GM12878 (cell line): Measurements from ENCODE around the gene ZNF232. TPM values are rescaled to one million over a fixed set of nuclear protein-coding genes. Genes with fewer than 3 reads are reported as not detected.
A peak's percentile ranks its signal among the peaks of the same experiment; 100 is the strongest.

Experiments used
- ASH2L ChIP-seq: fragments of 300-600, 200-600 bp; sonication (generic); IDR thresholded peaks from 2 replicates; pipeline ENCODE4 v1.6.1; 2017; ENCODE audit warnings: low read depth, mild to moderate bottlenecking, borderline replicate concordance
- CBFB ChIP-seq: IDR thresholded peaks from 2 replicates; pipeline ENCODE4 v1.6.1; 2016; ENCODE audit warnings: antibody characterized with exemption, low read depth
- GABPA ChIP-seq: IDR thresholded peaks from 2 replicates; pipeline ENCODE4 v1.6.1; 2014; ENCODE audit warnings: antibody characterized with exemption, low read depth, mild to moderate bottlenecking, inconsistent platforms
- JUND ChIP-seq: IDR thresholded peaks from 2 replicates; pipeline ENCODE4 v1.6.1; 2012; ENCODE audit warnings: low read depth, mild to moderate bottlenecking, low read length, improper control_type of control experiment, moderate library complexity
- KDM1A ChIP-seq: fragments of 200-600 bp; sonication (generic); IDR thresholded peaks from 2 replicates; pipeline ENCODE4 v1.6.1; 2016; ENCODE audit warnings: borderline replicate concordance
- MEF2B ChIP-seq: fragments of 450-650 bp; IDR thresholded peaks from 2 replicates; pipeline ENCODE4 v1.6.1; 2018; ENCODE audit warnings: mild to moderate bottlenecking, moderate library complexity; ENCODE audit not compliant: partially characterized antibody, poor library complexity, severe bottlenecking
- MTA2 ChIP-seq: fragments of 450-650 bp; IDR thresholded peaks from 2 replicates; pipeline ENCODE4 v1.6.1; 2016; ENCODE audit warnings: low read depth, mild to moderate bottlenecking, moderate library complexity
- NBN ChIP-seq: fragments of 450-650 bp; IDR thresholded peaks from 2 replicates; pipeline ENCODE4 v1.6.1; 2016
- NFYA ChIP-seq: IDR thresholded peaks from 2 replicates; pipeline ENCODE4 v1.6.1; 2011; ENCODE audit warnings: low read depth, mild to moderate bottlenecking, low read length, improper control_type of control experiment, borderline replicate concordance
- POLR2A ChIP-seq: IDR thresholded peaks from 2 replicates; pipeline ENCODE4 v1.6.1; 2011; ENCODE audit warnings: low read depth, mild to moderate bottlenecking, low read length
- RCOR1 ChIP-seq: conservative IDR thresholded peaks from 2 replicates; pipeline ENCODE4 v1.6.1; 2012; ENCODE audit warnings: low read depth, low read length, improper control_type of control experiment
- SP1 ChIP-seq: IDR thresholded peaks from one replicate; pipeline ENCODE4 v1.6.1; 2011; ENCODE audit warnings: low read depth, low read length
- TAF1 ChIP-seq: IDR thresholded peaks from 2 replicates; pipeline ENCODE4 v1.6.1; 2011; ENCODE audit warnings: mild to moderate bottlenecking, low read depth, low read length, borderline replicate concordance
- TARDBP ChIP-seq: IDR thresholded peaks from 2 replicates; pipeline ENCODE4 v1.6.1; 2016; ENCODE audit warnings: borderline replicate concordance
- TCF12 ChIP-seq: IDR thresholded peaks from 2 replicates; pipeline ENCODE4 v1.6.1; 2011; ENCODE audit warnings: low read depth, mild to moderate bottlenecking, low read length
- YBX1 ChIP-seq: fragments of 450-650 bp; IDR thresholded peaks from 2 replicates; pipeline ENCODE4 v1.6.1; 2016; ENCODE audit warnings: antibody characterized with exemption
- polyA plus RNA-seq, 11 experiments: library from polyadenylated mRNA; depleted of rRNA in 4 of 11; unstranded in 6 of 11; stranded (reverse) in 5 of 11; fragments of >200 nt; fragmentation: Nextera tagmentation in 4 of 11; fragmentation: Illumina TruSeq in 1 of 11; extraction: Ambion mirVana in 4 of 11; extraction: Trizol in 1 of 11; gene quantifications; 1 replicate in 1 of 11; 2 replicates in 10 of 11; pipeline versions ENCODE4 v1.2.1 to v1.2.3, GENCODE V29; 2011 to 2016; ENCODE audit warnings: inconsistent platforms in 2 of 11, missing spikeins in 2 of 11, low read depth in 1 of 11
- total RNA-seq, 4 experiments: library from RNA; depleted of rRNA in 3 of 4; stranded (reverse); fragments of >200 nt in 3 of 4; fragmentation: Illumina TruSeq in 1 of 4; extraction: Trizol in 1 of 4; gene quantifications; 2 replicates each; pipeline versions ENCODE4 v1.2.1 to v1.2.3, GENCODE V29; 2013 to 2021
- TF ChIP-seq, protein P1 (sequence below): IDR thresholded peaks from 2 replicates; pipeline ENCODE4 v1.6.1; 2011; ENCODE audit warnings: low read depth, low read length, improper control_type of control experiment, borderline replicate concordance
- TF ChIP-seq, protein P2 (sequence below): IDR thresholded peaks from 2 replicates; pipeline ENCODE4 v1.6.1; 2011; ENCODE audit warnings: borderline replicate concordance, low read depth, mild to moderate bottlenecking, moderate library complexity, low read length; ENCODE audit not compliant: insufficient read depth, poor library complexity, severe bottlenecking
- TF ChIP-seq, protein P3 (sequence below): IDR thresholded peaks from 2 replicates; pipeline ENCODE4 v1.6.1; 2012; ENCODE audit warnings: low read depth, low read length, improper control_type of control experiment
- TF ChIP-seq, protein P4 (sequence below): fragments of 450-650 bp; formaldehyde crosslinking; IDR thresholded peaks from 2 replicates; pipeline ENCODE4 v1.4.0; 2022; ENCODE audit warnings: mild to moderate bottlenecking, moderate library complexity
- TF ChIP-seq, protein P5 (sequence below): fragments of 450-650 bp; IDR thresholded peaks from 2 replicates; pipeline ENCODE4 v1.6.1; 2016; ENCODE audit warnings: mild to moderate bottlenecking

The ZNF232 gene
- total and polyA plus RNA-seq, 10 of the 15 experiments (the other 5 are each of a cell fraction or from before 2014, with no cell fraction given) = 10.1 to 15.7 (median 12.9) TPM

DNA sequence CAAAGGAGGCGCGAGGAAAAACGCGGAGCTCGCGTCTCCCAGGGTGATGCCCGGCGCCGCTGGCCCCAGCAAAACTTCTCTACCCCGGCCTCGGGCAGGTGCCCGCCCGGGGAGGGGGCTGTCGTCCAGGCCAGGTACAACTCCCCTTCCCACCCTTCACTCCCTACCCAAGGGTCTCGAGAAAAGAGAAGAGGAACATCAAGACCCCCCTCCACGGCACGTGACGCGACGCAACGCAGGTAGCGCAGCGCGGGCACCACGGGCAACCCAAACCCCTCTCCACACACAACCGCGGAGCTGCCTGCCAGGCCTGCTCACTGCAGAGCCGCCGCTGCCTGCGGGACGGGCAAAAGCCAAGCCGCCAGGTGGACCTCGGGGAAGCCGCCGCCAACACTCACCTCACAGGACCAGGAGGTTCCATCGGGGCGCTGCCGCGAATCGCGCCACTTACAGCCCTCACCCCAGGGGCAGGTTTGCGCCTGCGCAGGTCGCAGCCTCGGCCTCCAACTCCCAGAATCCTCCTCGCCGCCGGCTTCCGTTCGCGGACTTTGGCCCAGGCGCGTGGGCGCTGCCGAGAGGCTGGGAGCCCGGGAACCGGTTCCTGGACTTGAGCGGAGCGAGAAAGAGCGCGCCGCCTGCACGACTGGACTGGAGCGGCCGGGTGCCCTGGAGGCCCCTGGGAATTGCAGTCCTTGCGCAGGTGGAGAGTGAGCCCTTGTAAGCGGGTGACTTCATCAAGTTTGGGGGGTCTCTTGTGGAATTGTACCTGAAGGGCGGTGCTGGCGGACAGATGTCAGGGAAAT lies at the start of gene ZNF232 (continued):
- TF ChIP-seq, protein P1, sequence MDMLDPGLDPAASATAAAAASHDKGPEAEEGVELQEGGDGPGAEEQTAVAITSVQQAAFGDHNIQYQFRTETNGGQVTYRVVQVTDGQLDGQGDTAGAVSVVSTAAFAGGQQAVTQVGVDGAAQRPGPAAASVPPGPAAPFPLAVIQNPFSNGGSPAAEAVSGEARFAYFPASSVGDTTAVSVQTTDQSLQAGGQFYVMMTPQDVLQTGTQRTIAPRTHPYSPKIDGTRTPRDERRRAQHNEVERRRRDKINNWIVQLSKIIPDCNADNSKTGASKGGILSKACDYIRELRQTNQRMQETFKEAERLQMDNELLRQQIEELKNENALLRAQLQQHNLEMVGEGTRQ = peak; percentile 27
- TF ChIP-seq GABPA (peak; percentile 72), TAF1 (peak; percentile 49; the same call in 1 of the 2 replicates), ASH2L (0 out of 2 replicates have a peak, but pooled peaks have one; percentile 22), TCF12 (no peak; the same call in 1 of the 2 replicates), NFYA (no peak), RCOR1 (no peak), KDM1A (no peak), SP1 (no peak), JUND (no peak), POLR2A (peak; percentile 88), MTA2 (no peak; the same call in 1 of the 2 replicates), TARDBP (0 out of 2 replicates have a peak, but pooled peaks have one; percentile 31), MEF2B (peak; percentile 60), CBFB (0 out of 2 replicates have a peak, but pooled peaks have one; percentile 26), NBN (no peak), YBX1 (no peak)
- TF ChIP-seq, protein P2, sequence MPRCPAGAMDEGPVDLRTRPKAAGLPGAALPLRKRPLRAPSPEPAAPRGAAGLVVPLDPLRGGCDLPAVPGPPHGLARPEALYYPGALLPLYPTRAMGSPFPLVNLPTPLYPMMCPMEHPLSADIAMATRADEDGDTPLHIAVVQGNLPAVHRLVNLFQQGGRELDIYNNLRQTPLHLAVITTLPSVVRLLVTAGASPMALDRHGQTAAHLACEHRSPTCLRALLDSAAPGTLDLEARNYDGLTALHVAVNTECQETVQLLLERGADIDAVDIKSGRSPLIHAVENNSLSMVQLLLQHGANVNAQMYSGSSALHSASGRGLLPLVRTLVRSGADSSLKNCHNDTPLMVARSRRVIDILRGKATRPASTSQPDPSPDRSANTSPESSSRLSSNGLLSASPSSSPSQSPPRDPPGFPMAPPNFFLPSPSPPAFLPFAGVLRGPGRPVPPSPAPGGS = no peak
- TF ChIP-seq, protein P3, sequence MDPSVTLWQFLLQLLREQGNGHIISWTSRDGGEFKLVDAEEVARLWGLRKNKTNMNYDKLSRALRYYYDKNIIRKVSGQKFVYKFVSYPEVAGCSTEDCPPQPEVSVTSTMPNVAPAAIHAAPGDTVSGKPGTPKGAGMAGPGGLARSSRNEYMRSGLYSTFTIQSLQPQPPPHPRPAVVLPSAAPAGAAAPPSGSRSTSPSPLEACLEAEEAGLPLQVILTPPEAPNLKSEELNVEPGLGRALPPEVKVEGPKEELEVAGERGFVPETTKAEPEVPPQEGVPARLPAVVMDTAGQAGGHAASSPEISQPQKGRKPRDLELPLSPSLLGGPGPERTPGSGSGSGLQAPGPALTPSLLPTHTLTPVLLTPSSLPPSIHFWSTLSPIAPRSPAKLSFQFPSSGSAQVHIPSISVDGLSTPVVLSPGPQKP = peak; percentile 73
- TF ChIP-seq, protein P4, sequence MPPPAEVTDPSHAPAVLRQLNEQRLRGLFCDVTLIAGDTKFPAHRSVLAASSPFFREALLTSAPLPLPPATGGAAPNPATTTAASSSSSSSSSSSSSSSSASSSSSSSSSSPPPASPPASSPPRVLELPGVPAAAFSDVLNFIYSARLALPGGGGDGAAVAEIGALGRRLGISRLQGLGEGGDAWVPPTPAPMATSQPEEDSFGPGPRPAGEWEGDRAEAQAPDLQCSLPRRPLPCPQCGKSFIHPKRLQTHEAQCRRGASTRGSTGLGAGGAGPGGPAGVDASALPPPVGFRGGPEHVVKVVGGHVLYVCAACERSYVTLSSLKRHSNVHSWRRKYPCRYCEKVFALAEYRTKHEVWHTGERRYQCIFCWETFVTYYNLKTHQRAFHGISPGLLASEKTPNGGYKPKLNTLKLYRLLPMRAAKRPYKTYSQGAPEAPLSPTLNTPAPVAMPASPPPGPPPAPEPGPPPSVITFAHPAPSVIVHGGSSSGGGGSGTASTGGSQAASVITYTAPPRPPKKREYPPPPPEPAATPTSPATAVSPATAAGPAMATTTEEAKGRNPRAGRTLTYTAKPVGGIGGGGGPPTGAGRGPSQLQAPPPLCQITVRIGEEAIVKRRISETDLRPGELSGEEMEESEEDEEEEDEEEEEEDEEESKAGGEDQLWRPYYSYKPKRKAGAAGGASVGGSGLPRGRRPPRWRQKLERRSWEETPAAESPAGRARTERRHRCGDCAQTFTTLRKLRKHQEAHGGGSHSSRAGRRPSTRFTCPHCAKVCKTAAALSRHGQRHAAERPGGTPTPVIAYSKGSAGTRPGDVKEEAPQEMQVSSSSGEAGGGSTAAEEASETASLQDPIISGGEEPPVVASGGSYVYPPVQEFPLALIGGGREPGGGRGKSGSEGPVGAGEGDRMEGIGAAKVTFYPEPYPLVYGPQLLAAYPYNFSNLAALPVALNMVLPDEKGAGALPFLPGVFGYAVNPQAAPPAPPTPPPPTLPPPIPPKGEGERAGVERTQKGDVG (CRISPR knock-in tag) = 0 out of 2 replicates have a peak, but pooled peaks have one; percentile 9
- TF ChIP-seq, protein P5, sequence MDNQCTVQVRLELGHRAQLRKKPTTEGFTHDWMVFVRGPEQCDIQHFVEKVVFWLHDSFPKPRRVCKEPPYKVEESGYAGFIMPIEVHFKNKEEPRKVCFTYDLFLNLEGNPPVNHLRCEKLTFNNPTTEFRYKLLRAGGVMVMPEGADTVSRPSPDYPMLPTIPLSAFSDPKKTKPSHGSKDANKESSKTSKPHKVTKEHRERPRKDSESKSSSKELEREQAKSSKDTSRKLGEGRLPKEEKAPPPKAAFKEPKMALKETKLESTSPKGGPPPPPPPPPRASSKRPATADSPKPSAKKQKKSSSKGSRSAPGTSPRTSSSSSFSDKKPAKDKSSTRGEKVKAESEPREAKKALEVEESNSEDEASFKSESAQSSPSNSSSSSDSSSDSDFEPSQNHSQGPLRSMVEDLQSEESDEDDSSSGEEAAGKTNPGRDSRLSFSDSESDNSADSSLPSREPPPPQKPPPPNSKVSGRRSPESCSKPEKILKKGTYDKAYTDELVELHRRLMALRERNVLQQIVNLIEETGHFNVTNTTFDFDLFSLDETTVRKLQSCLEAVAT = 0 out of 2 replicates have a peak, but pooled peaks have one; percentile 8
